GM18505 (cell line): Measurements from ENCODE around the gene ARID1B.

Source experiments
- ATAC-seq: cut with Tn5 transposase; IDR thresholded peaks from one replicate; pipeline ENCODE4 v1.9.1; 2021; ENCODE audit not compliant: unreplicated experiment
- POLR2A ChIP-seq: IDR thresholded peaks from 4 replicates; pipeline ENCODE4 v1.6.1; 2011; ENCODE audit warnings: borderline replicate concordance; ENCODE audit not compliant: insufficient read depth, insufficient read length; ENCODE audit errors: extremely low read depth

Gene ARID1B

GRCh38 chr6:156809446-156810178 lies 32.4 kb downstream of the ARID1B start:
- peak; percentile 15 for TF ChIP-seq POLR2A
- ATAC-seq: no peak

GRCh38 chr6:156814036-156814581 lies 36.9 kb downstream of the ARID1B start:
- no peak for ATAC-seq
- TF ChIP-seq POLR2A: no peak

- ATAC-seq: no peak
- TF ChIP-seq POLR2A: no peak
Measured at GRCh38 chr6:156816505-156816904, 39.3 kb downstream of the ARID1B start.

GRCh38 chr6:156820089-156820798 lies 43.1 kb downstream of the ARID1B start:
- ATAC-seq: no peak
- TF ChIP-seq POLR2A: no peak

- TF ChIP-seq POLR2A: no peak
- ATAC-seq: no peak
Measured at GRCh38 chr6:156821707-156822106, 44.5 kb downstream of the ARID1B start.

- ATAC-seq: no peak
- no peak for TF ChIP-seq POLR2A
Measured at GRCh38 chr6:156822747-156823206, 45.6 kb downstream of the ARID1B start.

GRCh38 chr6:156824142-156824541 lies 47.0 kb downstream of the ARID1B start:
- no peak for TF ChIP-seq POLR2A

GRCh38 chr6:156825475-156825874 lies 48.3 kb downstream of the ARID1B start:
- no peak for ATAC-seq
- TF ChIP-seq POLR2A: no peak

More at GRCh38 chr6:156824142-156824541, 47.0 kb downstream of the ARID1B start:
- ATAC-seq: no peak

GRCh38 chr6:156826290-156826955 lies 49.2 kb downstream of the ARID1B start:
- ATAC-seq: no peak
- no peak for TF ChIP-seq POLR2A

- ATAC-seq: no peak
- no peak for TF ChIP-seq POLR2A
Measured at GRCh38 chr6:156827382-156827781, 50.2 kb downstream of the ARID1B start.

GRCh38 chr6:156828280-156828703 lies 51.1 kb downstream of the ARID1B start:
- TF ChIP-seq POLR2A: no peak
- ATAC-seq: no peak

- TF ChIP-seq POLR2A: no peak
- ATAC-seq: no peak
Measured at GRCh38 chr6:156830126-156830525, 52.9 kb downstream of the ARID1B start.

GRCh38 chr6:156832231-156832647 lies 55.1 kb downstream of the ARID1B start:
- ATAC-seq: no peak
- TF ChIP-seq POLR2A: no peak
